Embryonic facial prominence (tissue), 1 donor: ENCODE results near the gene DNMT3L.

Experiments used
- DNase-seq: peaks from one replicate; pipeline ENCODE4 v3.0.0-alpha.2; 2016; ENCODE audit errors: extremely low spot score

Gene DNMT3L

GRCh38 chr21:44279354-44280260 is 17.9 kb upstream of the DNMT3L start:
- DNase-seq, result no peak

GRCh38 chr21:44275041-44275440 is 13.3 kb upstream of the DNMT3L start:
- DNase-seq, result no peak

GRCh38 chr21:44273046-44273445 is 11.3 kb upstream of the DNMT3L start:
- DNase-seq, result no peak

GRCh38 chr21:44272284-44272858 is 10.7 kb upstream of the DNMT3L start:
- DNase-seq, result no peak

GRCh38 chr21:44271558-44272283 is 10.0 kb upstream of the DNMT3L start:
- DNase-seq, result no peak

GRCh38 chr21:44269090-44269489 is 7.4 kb upstream of the DNMT3L start:
- DNase-seq, result no peak

- no peak for DNase-seq
Measured at GRCh38 chr21:44267655-44268142, 6.0 kb upstream of the DNMT3L start.

- DNase-seq, result no peak
Measured at GRCh38 chr21:44265734-44266270, 4.1 kb upstream of the DNMT3L start.

- no peak for DNase-seq
Measured at GRCh38 chr21:44263768-44264167, 2.1 kb upstream of the DNMT3L start.

- DNase-seq, result no peak
Measured at GRCh38 chr21:44263221-44263760, 1.6 kb upstream of the DNMT3L start.

GRCh38 chr21:44262338-44263056 is 800 bp upstream of the DNMT3L start:
- no peak for DNase-seq

GRCh38 chr21:44260791-44261631 is 686 bp downstream of the DNMT3L start:
- DNase-seq, result no peak

- DNase-seq, result no peak
Measured at GRCh38 chr21:44260066-44260465, 1.6 kb downstream of the DNMT3L start.

GRCh38 chr21:44259082-44259705 is 2.5 kb downstream of the DNMT3L start:
- no peak for DNase-seq

- DNase-seq, result no peak
Measured at GRCh38 chr21:44258056-44258725, 3.5 kb downstream of the DNMT3L start.

- no peak for DNase-seq
Measured at GRCh38 chr21:44255511-44255981, 6.2 kb downstream of the DNMT3L start.

GRCh38 chr21:44253832-44254710 is 7.6 kb downstream of the DNMT3L start:
- no peak for DNase-seq
